HUES64 (cell line): ENCODE measurements around the gene GPR107.
"Not testable (repeated sequence)": the region's sequence is repeated elsewhere in the genome, so short reads cannot be mapped to it uniquely, and the experiment has no call there.

Experiments used
- H3K27ac ChIP-seq: 2 replicates; pipeline ENCODE4 v1.7.0; 2013; ENCODE audit warnings: low read depth, low read length, inconsistent platforms
- H3K27me3 ChIP-seq: 2 replicates; pipeline ENCODE4 v1.6.1; 2013; ENCODE audit warnings: mild to moderate bottlenecking, low read length; ENCODE audit not compliant: insufficient read depth
- H3K36me3 ChIP-seq: 2 replicates; pipeline ENCODE4 v1.6.1; 2013; ENCODE audit warnings: mild to moderate bottlenecking, low read length; ENCODE audit not compliant: insufficient read depth
- H3K4me1 ChIP-seq: 2 replicates; pipeline ENCODE4 v1.6.1; 2013; ENCODE audit warnings: mild to moderate bottlenecking, low read length, moderate library complexity; ENCODE audit not compliant: insufficient read depth
- H3K4me3 ChIP-seq: 2 replicates; pipeline ENCODE4 v1.5.1; 2013; ENCODE audit warnings: mild to moderate bottlenecking, low read length, moderate library complexity
- H3K9ac ChIP-seq: 2 replicates; pipeline ENCODE4 v1.6.1; 2013; ENCODE audit warnings: mild to moderate bottlenecking, low read depth, low read length
- H3K9me3 ChIP-seq: 2 replicates; pipeline ENCODE4 v1.6.1; 2013; ENCODE audit warnings: low read depth, low read length; ENCODE audit not compliant: insufficient read depth
- WGBS: fragments of 150-250, 120-280 bp; methylation state at CpG from one replicate; pipeline ENCODE4 v1.1.7; 2013; ENCODE audit warnings: missing lambda C conversion rate; 5-methylcytosine and 5-hydroxymethylcytosine counted together

Gene GPR107

GRCh38 chr9:130018265-130018664, 35.4 kb upstream of the GPR107 start:
- H3K36me3 ChIP-seq: peaks cover 4% of the 10 kb centered on the region; the same call in 1 of the 2 replicates
- 98% methylated on average over 4 of the region's 4 CpGs for WGBS
- H3K27ac ChIP-seq: no peak overlapping the region
- no peaks in the 10 kb centered on the region for H3K4me1 ChIP-seq
- H3K4me3 ChIP-seq: no peak overlapping the region
- no peaks in the 10 kb centered on the region for H3K27me3 ChIP-seq
- H3K9ac ChIP-seq: no peak overlapping the region
- peaks cover 3% of the 10 kb centered on the region; the same call in 1 of the 2 replicates for H3K9me3 ChIP-seq

GRCh38 chr9:130020618-130021017, 33.1 kb upstream of the GPR107 start:
- WGBS: 78% methylated on average over 7 of the region's 7 CpGs
- peaks cover 3% of the 10 kb centered on the region; the same call in 1 of the 2 replicates for H3K9me3 ChIP-seq
- H3K9ac ChIP-seq: no peak overlapping the region
- no peaks in the 10 kb centered on the region for H3K4me1 ChIP-seq
- H3K4me3 ChIP-seq: no peak overlapping the region
- H3K36me3 ChIP-seq: peaks cover 4% of the 10 kb centered on the region; the same call in 1 of the 2 replicates
- no peak overlapping the region for H3K27ac ChIP-seq
- H3K27me3 ChIP-seq: no peaks in the 10 kb centered on the region

- Histone ChIP-seq H3K9ac (no peak overlapping the region), H3K36me3 (peaks cover 2% of the 10 kb centered on the region; the same call in 1 of the 2 replicates), H3K27me3 (no peaks in the 10 kb centered on the region), H3K4me3 (no peak overlapping the region), H3K4me1 (no peaks in the 10 kb centered on the region), H3K27ac (no peak overlapping the region), H3K9me3 (peaks cover 2% of the 10 kb centered on the region; the same call in 1 of the 2 replicates)
- 100% methylated on average over 2 of the region's 2 CpGs for WGBS
These were observed 32.6 kb upstream of the GPR107 start for GRCh38 chr9:130021123-130021522.

- WGBS: 99% methylated on average over 3 of the region's 3 CpGs
- H3K4me1 ChIP-seq, H3K4me3 ChIP-seq, H3K27ac ChIP-seq, H3K27me3 ChIP-seq, H3K36me3 ChIP-seq, H3K9me3 ChIP-seq, H3K9ac ChIP-seq: not testable (repeated sequence)
These were observed 31.9 kb upstream of the GPR107 start for GRCh38 chr9:130021842-130022241.

- H3K9me3 ChIP-seq: no peaks in the 10 kb centered on the region
- H3K36me3 ChIP-seq: no peaks in the 10 kb centered on the region
- no peaks in the 10 kb centered on the region for H3K4me1 ChIP-seq
- H3K4me3 ChIP-seq: no peak overlapping the region
- 80% methylated on average over 7 of the region's 8 CpGs for WGBS
- no peak overlapping the region for H3K9ac ChIP-seq
- no peak overlapping the region for H3K27ac ChIP-seq
- no peaks in the 10 kb centered on the region for H3K27me3 ChIP-seq
These were observed 31.1 kb upstream of the GPR107 start for GRCh38 chr9:130022566-130023143.

- no peak overlapping the region for H3K4me3 ChIP-seq
- no peak overlapping the region for H3K27ac ChIP-seq
- no peaks in the 10 kb centered on the region for H3K27me3 ChIP-seq
- no peak overlapping the region for H3K9ac ChIP-seq
- no peaks in the 10 kb centered on the region for H3K4me1 ChIP-seq
- no peaks in the 10 kb centered on the region for H3K9me3 ChIP-seq
- 89% methylated on average over 7 of the region's 7 CpGs for WGBS
- H3K36me3 ChIP-seq: no peaks in the 10 kb centered on the region
These were observed 30.4 kb upstream of the GPR107 start for GRCh38 chr9:130023144-130023787.

GRCh38 chr9:130023994-130024596, 29.6 kb upstream of the GPR107 start:
- WGBS: 94% methylated on average over 3 of the region's 3 CpGs
- Histone ChIP-seq H3K36me3 (no peaks in the 10 kb centered on the region), H3K9me3 (no peaks in the 10 kb centered on the region), H3K27ac (no peak overlapping the region), H3K4me3 (no peak overlapping the region), H3K9ac (no peak overlapping the region), H3K27me3 (no peaks in the 10 kb centered on the region), H3K4me1 (no peaks in the 10 kb centered on the region)

GRCh38 chr9:130024597-130024994, 29.1 kb upstream of the GPR107 start:
- Histone ChIP-seq H3K9ac (no peak overlapping the region), H3K9me3 (no peaks in the 10 kb centered on the region), H3K36me3 (no peaks in the 10 kb centered on the region), H3K4me3 (no peak overlapping the region), H3K27me3 (no peaks in the 10 kb centered on the region), H3K4me1 (no peaks in the 10 kb centered on the region), H3K27ac (no peak overlapping the region)
- WGBS: 90% methylated on average over 5 of the region's 5 CpGs

- H3K4me1 ChIP-seq: no peaks in the 10 kb centered on the region
- no peak overlapping the region for H3K4me3 ChIP-seq
- no peak overlapping the region for H3K27ac ChIP-seq
- no peaks in the 10 kb centered on the region for H3K36me3 ChIP-seq
- H3K9me3 ChIP-seq: no peaks in the 10 kb centered on the region
- no peaks in the 10 kb centered on the region for H3K27me3 ChIP-seq
- 100% methylated on average over 2 of the region's 2 CpGs for WGBS
- H3K9ac ChIP-seq: no peak overlapping the region
These were observed 26.9 kb upstream of the GPR107 start for GRCh38 chr9:130026583-130027340.

GRCh38 chr9:130027533-130028365, 26.0 kb upstream of the GPR107 start:
- Histone ChIP-seq H3K27me3 (no peaks in the 10 kb centered on the region), H3K27ac (no peak overlapping the region), H3K4me1 (no peaks in the 10 kb centered on the region), H3K9me3 (no peaks in the 10 kb centered on the region), H3K36me3 (no peaks in the 10 kb centered on the region), H3K9ac (no peak overlapping the region), H3K4me3 (no peak overlapping the region)
- 92% methylated on average over 8 of the region's 9 CpGs for WGBS
